CD4-positive, alpha-beta T cell treated with Interferon alpha-2 for 1 hour (primary cell): ENCODE results near the gene NNMT.

Experiments used
- DNase-seq, 2 donors: peaks; one replicate each; pipeline ENCODE4 v3.0.0-alpha.2; 2020 to 2022

Gene NNMT

DNA sequence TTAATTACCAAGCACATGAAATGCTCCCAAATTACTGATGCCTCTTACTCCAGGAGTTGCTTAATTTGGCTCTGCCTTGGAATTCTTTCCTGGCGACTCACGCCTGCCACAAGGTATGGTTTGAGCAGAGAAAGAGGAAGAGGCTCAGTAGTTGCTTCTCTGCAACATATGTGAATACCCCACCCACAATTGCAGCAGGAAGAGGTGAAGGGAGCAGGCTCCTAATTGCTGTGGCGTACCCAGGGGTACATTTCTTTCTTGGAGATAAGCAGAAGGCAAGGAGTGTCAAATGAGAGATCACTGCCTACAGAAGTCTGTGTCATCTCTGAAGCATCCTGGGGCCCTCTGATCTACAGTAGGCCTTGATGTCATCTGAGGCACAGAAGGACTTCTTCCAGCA, 10.6 kb upstream of the NNMT start:
- DNase-seq = no peak

DNA sequence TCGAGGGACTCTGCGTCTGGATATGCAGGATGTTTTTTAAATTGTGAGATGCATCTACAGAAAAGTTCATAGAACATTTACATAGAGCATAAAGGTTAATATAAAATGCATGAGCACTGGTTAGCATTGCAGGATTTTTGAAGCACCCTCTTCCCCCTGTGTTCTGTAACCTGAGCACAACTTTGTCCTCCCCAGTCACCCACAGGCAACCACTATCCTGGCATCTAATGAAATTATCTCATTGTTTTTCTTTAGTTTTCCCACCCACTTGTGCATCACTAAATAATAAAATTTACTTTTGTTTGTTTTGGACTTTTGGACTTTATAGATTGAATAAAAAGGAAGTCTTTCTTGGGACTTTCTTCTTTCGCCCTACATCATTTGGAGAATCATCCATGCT, 10.0 kb upstream of the NNMT start:
- DNase-seq = no peak

DNA sequence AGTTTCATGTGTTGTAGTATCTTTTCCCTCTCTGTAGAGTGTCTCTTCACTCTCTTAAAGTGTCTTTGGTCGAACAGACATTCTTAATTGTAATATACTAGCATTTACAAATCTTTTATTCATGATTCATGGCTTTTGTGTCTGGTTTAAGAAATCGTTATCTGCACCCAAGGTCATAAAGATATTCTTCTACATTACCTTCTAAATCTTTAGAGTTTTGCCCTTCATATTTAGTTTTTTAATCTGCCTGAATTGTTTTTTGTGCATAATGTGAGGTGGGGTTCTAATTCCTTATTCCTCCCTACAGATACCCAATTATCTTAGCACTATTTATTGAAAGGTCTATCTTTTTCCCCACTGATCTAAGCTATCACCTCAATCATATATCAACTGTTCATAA, 9.0 kb upstream of the NNMT start:
- DNase-seq = no peak

DNA sequence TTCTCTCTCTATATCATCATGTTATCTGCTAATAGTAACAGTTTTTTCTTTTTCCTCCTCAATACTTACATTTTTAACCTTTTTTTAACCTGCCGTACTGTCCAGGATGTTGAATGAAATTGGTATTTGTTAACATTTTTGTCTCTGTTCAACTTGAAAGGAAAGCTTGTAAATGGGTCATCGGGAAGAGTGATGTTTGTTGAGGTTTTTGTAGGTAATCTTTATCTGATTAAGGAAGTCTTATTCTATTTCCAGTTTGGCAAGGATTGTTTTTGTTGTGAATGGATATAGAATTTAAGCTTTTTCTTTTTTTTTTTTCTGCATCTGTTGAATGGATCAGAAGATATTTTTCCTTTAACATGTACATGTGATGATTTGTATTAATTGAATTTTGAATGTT, 8.1 kb upstream of the NNMT start:
- no peak for DNase-seq

DNA sequence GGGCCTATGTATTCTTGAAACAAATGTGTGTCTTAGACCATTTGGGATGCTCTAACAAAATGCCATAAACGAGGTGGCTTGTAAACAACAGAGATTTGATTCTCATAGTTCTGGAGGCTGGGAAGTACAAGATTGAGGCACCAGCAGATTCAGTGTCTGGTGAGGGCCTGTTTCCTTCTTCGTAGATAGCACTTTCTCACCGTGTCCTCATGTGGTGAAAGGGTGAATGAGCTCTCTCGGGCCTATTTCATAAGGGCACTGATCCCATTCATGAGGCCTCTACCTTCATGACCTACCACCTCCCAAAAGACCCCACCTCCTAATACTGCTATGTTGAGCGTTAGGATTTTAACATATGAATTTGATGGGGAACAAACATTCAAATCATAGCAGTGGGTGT, 6.4 kb upstream of the NNMT start:
- DNase-seq = no peak

DNA sequence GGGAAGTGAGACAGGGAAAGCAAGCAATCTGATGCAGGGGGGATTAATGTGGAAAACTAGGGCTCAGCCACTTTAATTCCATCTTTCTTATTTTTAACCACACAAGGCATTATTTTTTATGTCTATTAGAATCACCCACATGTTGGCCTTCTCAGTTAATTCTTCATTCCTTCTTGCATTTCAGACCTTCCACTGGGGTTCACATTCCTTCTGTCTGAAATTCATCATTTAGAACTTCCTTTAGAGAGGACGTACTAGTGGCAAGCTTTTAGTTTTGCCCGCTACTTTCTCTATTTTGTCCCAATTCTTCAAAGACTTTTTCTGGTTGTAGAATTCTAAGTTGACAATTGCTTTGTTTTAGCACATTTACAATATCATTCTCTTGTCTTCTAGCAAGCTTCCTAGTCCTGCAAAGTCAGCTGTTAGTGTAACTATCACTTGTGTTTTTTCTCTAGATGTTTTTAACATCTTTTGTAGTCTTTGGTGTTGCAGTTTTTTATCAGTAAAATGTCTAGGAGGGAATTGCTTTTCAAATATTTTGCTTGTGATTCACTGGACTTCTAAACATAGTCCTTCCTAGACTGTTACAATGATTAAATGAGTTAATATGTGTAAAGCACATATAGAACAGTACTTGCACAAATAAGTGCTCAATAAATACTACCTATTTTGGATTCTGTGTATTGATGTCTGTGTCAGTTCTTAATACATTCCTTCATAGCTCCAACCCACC, 5.5 kb upstream of the NNMT start:
- no peak for DNase-seq

DNA sequence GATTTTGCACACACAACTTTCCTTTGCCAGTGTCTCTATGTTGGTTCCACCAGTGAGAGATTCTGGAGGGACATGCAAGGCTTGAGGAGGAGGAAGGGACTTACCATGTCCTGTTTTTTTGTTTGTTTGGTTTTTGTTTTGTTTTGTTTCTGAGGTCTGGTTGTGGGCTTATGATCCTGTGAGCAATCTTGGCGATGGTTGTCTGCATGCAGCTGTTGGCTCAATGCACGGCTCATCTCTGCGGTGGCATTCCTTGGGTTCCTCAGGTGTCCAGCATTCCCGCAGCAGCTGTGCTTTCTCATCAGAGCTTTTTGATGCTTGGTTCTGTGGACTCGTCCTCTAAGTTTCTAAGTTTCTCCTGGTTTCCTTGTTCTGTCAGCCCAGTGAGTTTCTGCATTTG, 4.8 kb upstream of the NNMT start:
- no peak for DNase-seq

DNA sequence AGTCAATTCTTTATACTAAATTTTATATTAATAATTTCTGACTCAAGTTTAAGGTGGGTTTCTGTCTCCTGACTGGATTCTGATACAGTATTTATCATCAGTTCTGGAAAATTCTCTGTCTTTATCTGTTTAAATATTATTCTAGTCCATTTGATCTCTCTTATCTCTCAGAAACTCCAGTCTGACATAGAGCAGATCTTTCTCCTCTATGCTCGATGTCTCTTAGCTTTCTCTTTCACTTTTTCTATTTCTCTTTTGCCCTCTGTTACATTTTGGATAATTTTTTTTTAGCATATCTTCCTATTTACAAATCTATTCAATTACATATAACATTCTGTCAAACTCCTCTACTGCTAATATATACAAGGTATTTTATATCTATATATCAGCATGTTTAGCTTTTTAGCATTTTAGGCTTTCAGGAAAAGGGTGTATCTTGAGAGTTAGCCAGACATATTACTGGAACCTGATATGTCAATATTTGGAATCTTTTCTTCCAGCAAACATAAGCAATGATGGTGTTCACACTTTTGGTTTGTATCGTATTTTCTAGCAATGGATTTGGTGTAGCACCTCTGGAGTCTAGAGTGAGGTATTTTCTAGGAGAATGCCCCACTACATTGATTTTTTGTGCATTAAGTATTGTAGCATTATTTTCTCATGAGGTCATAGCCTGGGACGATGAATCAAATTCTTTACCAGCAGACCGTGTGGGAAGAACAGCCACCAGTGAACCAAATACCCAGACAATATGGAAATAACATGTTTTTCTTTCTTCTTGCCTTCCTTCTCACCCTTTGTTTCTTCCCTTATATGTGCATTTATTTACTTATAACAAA, 4.1 kb upstream of the NNMT start:
- DNase-seq = no peak

DNA sequence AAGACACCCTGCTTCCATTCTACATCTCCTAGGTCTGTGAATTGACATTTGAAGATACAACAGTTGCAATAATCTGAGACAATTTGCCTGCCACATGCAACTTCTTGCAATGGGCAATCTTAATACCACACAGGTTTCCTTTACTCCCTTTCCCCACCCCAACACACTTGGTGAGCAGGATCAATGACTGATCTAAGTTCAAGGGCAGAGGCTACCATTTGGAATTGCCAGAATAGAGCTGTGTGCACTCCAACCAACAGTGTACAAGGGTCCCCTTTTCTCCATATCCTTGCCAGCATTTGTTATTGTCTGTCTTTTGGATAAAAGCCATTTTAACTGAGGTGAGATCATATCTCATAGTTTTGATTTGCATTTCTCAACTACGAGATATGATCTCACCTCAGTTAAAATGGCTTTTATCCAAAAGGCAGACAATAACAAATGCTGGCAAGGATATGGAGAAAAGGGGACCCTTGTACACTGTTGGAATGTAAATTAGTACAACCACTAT, 2.9 kb upstream of the NNMT start:
- DNase-seq = no peak

DNA sequence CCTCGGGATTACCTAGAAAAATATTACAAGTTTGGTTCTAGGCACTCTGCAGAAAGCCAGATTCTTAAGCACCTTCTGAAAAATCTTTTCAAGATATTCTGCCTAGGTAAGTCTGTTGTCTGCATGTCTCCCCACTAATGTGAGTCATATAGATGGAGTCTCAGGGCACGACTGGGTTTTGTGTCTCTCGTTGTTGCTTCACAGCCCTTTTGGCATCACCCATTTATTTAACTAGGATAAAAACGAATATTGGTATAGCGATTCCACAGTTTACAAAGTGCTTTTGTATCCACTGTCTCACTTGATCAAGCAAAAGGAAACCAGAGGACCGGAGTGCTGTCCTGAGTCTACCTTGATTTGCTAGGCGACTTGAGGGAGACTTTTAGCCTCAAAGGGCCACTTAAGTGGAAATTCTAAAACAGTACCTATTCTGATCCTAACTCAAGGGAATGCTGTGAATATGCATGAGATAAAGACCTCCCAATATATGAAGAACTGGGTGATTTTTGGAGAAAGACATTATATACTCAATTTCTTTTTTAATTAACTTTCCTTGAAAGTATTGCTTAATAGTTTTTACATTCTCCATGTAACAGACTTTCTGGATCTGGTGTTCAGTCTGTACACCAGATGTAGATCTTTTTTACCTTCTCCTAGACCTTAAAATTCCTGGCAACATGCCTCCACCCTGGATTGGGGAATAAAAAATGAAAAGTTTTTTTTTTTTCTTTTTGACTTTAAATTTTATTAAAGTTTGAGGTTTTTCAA, 590 bp downstream of the NNMT start:
- no peak for DNase-seq

DNA sequence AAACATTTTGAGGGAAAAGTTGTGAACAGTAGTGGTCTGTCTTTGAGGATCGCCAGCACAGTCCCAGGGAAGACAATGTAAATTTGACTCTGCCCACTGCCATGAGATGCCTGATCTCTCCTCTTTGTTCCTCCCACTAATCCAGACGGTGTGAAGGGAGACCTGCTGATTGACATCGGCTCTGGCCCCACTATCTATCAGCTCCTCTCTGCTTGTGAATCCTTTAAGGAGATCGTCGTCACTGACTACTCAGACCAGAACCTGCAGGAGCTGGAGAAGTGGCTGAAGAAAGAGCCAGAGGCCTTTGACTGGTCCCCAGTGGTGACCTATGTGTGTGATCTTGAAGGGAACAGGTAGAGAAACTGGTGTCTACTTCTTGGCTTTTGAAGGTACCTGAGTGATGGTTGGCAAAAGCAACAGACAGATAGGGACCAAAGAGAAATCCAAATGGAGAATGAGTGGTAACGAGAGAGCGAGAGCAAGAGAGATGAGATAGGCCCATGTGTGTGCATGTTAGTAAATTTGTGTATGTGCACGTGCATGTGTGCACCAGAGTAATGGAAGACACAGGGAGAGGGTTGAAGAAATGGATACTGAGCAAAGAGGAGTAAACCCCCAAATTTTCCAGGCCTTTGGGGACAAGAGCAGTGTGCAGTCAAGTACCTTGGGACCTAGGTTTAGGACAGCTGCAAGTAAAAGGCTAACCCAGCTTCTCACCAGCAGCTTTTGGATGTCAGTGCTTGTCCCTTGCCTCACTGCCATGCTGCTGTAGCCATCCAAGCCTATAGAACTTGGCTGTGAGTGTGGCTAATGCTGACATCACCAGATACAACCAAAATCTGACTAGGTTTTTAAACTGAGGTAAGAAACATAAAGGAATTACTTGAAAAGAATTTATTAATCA, 1.9 kb downstream of the NNMT start:
- DNase-seq = no peak

DNA sequence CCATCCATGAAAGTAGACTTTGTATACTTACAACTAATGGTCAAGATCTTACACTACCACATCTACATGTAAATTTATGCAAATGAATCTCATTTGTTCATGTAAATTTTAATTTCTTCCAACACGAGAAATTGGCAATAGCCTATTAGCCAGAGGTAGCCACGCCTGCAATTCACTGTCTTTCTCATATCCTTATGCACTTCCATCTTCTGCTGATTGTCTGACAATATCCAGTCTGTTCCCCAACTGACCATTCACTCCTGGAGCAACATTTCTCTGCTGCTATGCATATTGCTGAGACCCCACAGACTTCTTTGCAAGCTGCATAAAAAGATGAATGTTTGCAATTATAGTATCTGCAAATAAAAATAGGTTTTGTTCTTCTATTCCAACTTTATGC, 2.5 kb downstream of the NNMT start:
- DNase-seq = no peak

DNA sequence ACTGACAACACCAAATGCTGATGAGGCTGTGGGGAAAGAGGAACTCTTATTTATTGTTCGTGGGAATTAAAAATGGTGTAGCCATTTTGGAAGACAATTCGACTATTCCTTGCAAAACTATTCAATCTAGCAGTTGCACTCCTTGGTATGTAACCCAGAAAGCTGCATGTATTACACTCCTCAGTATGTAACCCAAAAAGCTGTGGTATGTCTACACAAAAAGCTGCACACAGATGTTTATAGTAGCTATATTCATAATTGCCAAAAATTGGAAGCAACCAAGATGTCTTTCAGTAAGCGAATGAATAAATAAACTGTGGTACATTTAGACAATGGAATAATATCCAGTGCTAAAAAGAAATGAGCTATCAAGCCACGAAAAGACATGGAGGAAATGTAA, 4.9 kb downstream of the NNMT start:
- no peak for DNase-seq

DNA sequence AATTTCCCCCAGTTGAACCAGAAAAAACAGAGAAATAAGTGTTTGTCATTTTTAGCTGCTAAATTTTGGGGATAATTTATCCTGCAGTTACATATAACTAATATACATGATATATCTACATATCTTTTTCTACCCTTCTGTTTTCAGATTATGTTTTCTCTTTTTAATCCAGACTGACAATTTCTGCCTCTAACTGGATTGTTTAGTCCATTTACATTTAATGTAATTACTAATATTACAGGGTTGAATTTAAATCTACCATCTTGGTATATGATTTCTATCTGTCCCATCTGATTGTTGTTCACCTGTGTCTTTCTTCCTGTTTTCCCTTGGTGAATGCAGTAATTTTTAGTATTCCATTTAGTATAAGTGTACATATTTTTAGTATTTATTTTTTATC, 5.7 kb downstream of the NNMT start:
- DNase-seq = no peak

DNA sequence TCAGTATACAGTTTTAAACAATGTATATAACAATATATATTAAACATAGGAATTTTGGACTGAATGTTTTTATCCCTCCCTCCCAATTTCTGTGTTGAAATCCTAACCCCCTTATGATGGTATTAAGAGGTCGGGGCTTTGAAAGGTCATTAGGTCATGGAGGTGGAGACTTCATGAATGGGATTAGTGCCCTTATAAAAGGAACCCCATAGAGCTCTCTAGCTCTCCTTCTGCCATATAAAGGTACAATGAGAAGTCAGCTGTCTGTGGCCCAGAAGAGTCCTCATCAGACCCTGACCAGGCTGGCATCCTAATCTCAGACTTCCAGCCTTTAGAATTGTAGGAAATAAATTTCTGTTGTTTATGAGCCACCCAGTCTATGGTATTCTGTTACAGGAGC, 6.5 kb downstream of the NNMT start:
- DNase-seq = no peak

DNA sequence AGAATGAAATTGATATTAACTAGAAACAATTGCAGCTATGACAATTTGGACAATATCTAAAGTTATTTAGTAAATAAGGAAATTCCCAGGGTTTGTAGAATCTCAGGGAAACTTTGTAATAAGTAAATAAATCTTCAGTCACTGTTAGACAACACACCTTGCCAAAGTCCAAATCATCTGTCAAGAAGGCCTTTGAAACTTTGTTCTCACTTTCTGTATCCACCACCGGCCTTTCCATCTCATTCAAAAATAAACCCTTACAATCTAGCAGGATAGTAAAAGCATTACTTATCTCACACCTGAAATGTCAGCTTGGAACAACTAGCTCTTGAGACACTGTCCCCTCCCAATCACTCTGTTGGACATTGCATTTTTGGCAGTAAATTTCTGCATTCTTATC, 7.9 kb downstream of the NNMT start:
- no peak for DNase-seq

DNA sequence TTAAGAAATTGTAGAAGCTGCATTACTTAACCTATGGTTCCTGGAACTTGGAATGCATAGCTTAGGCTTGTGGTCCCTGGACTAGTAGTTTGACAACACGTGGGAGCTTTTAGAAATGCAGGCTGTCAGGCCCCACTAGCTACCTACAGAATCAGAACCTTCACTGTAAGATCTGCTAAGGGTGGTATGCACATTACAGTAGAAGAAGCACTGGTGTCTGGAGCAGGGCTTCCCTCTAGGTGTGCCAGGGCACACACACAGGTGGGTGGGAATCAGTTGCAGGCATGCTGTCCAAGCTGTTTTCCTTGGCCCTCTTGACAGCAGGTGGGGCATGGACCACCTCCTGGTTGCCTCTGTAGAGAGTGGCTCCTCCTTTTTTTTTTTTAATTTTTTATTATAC, 8.8 kb downstream of the NNMT start:
- DNase-seq = no peak

DNA sequence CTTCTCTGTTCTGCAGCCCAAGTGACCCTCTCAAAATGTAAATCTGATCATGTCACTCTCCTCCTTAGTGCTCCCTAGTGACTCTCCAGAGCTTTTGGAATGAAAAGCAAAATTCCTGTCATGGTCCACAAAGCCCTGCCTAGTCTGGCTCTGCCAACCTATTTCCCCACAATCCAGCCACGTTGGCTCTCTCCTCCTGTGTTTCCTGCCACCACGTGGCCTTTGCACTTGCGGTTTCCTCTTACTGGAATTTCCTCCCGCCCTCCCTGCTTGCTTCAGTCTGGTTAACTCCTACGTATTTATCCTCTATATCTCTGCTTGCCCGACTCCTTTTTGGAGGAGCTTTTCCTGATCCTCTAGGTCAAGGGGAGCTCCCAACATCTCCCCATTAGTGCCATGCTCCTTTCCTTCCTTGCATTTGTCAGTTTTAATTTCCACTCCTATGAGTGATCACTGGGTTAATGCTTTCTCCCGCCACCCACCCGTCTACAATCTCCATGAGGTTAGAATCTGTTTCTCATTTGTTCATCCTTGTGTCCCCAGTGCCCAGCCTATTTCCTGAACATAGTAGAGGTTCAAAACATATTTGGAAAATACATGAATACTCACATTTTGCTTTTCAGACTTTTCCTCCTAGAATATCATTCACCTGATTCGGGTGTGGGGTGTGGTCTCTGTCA, 11.5 kb downstream of the NNMT start:
- DNase-seq = no peak

DNA sequence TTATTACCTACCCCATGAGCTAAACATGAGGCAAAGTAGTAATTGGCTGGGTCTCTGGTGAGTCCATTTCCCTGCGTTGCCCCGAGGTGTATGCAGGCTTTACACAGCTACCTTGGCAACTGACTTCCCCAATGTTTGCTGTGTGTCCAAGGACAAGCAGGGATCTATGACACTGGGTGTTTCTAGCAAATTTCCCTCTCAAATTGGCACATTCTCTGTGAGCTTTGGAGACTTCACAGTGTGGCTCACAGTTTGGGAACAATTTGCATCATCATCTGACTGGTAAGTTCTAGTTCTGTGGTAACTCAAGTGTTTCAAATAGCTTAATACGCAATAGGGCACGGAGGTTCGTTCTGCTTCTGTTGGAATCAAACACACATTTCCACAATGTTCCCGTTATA, 12.5 kb downstream of the NNMT start:
- DNase-seq = no peak

DNA sequence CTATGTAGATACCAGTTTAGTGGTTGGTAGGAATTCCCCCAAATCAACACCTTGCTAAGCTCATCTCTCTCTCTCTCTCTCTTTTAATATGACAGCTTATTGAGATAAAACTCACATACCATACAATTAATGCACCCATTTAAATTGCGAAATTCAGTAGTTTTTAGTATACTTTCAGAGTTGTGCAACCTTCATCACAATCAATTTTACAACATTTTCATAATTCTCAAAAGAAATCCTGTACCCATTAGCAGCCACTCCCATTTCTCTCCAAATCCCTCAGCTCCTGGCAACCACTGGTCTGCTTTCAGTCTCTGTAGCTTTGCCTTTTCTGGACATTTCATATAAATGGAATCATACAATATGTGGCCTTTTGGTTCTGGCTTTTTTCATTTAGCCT, 13.3 kb downstream of the NNMT start:
- DNase-seq = no peak

DNA sequence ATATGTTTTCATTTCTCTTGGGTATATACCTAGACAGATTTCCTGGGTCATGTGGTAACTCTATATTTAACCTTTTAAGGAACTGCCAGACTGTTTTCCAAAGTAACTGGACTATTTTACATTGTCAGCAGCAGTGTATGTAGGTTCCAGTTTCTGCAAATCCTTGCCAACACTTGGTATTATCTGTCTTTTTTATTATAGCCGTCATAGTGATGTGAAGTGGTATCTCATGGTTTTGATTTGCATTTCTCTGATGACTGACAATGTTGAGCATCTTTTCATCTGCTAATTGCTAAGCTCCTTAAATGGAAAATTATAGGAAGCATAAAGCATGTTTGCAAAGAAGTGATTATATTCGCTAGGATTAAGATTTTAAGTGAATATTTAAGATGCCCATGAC, 13.9 kb downstream of the NNMT start:
- no peak for DNase-seq

DNA sequence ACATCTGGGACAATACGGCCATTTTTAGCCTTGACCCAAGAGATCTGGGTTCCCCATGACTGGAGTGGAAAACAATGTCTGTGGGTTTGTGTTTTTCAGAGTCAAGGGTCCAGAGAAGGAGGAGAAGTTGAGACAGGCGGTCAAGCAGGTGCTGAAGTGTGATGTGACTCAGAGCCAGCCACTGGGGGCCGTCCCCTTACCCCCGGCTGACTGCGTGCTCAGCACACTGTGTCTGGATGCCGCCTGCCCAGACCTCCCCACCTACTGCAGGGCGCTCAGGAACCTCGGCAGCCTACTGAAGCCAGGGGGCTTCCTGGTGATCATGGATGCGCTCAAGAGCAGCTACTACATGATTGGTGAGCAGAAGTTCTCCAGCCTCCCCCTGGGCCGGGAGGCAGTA, 15.7 kb downstream of the NNMT start:
- DNase-seq = no peak
